Measurements from ENCODE around the gene MORN4.
"Not testable (repeated sequence)": the region's sequence is repeated elsewhere in the genome, so short reads cannot be mapped to it uniquely, and the experiment has no call there.

The MORN4 gene

DNA sequence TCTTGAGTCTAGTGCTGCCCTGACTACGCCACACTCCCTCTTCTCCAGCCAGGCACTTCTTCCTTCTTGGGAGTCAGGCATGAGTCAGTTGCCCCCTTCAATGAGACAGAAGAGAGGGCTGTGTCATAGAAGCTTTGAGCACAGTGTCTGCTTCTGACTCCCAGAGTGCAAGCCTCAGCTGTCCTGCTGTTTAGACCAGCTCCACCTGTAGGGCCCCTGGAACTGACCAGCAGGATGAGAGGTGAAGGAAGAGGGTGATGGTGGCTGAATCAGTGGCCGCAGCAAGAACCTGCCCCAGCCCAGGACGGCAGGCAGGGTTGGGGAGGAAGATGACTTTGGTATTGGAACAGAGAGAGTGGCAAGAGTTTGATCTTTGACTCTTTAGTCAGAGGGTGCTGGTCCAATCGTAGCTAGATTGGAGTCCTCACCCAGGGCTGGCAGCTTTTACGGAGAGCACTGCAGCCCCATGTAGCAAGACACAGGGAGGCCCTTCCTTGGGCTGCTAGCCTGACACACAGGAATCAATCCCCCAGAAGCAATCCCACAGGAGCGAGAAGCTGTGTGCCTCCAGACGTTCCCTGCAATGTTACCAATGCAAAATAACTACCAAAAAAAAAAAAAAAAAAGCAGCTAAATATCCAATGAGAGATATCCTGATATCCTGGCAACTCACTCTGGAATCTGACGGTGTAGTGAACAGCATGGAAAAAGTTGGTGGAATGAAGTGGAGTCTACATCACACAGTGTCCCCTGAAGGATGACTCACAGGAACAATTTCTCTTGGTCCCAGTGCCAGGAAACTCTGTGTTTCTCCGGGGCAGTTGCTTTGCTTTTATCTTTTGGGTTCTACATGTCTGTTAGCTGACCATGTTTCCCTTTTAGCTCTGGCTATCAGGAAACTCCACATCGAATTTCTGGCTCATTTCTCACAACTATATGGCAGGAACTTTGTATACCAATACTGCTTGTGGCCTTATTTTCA lies 36.9 kb downstream of the MORN4 start:
- DNase-seq = no peak

- DNase-seq = no peak
Observed at GRCh38 chr10:97593421-97593820, 39.9 kb downstream of the MORN4 start.

- no peak for DNase-seq
Observed at GRCh38 chr10:97590748-97591495, 42.4 kb downstream of the MORN4 start.

GRCh38 chr10:97590082-97590747 lies 43.1 kb downstream of the MORN4 start:
- no peak for DNase-seq

DNA sequence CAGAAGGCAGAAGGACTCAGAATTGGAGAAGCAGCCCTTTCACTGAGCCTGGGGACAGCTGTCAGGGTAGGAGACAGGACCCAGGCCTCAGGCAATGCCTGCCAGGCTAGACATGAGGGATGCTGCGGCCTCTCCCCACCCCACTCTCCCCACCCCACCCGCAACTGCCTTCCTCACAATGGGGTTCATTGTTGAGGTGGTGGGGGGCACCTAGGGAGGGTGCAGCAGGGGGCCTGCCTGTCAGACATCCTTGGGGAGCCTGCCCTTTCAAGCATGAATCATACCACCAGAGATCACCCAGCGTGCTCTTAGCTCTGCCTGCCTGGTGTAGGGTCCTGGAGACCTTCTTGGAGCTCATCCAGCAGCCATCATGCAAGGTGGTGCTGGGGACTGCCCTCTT lies 43.8 kb downstream of the MORN4 start, which contains the start of gene C10orf62:
TSS of gene C10orf62 (plus strand) at position 243 of the 400 bp plus-strand sequence. CDS start 177 bp downstream, outside the sequence.
- DNase-seq = no peak

DNA sequence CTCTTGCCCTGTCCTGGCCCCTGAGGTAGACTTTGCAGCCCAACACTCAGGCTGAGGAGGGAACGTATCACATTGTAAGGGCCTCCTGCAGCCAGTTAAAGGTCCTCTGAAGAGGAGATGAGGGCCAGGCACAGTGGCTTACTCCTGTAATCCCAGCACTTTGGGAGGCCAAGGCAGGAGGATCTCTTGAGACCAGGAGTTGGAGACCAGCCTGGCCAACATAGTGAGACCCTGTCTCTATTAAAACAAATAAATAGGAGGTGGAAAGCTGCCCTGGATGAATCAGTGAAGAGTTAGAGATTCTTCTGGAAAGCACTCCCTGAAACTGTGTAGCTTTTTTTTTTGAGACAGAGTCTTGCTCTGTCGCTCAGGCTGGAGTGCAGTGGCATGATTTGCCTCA lies 46.1 kb downstream of the MORN4 start:
- no peak for DNase-seq

GRCh38 chr10:97585439-97585811 lies 47.9 kb downstream of the MORN4 start:
- no peak for DNase-seq

GRCh38 chr10:97584798-97585438 lies 48.4 kb downstream of the MORN4 start:
- no peak for DNase-seq

GRCh38 chr10:97584060-97584797 lies 49.1 kb downstream of the MORN4 start, which contains the start of gene HOGA1:
TSS of gene HOGA1 (plus strand) at chr10:97584389. CDS start at chr10:97584704, 315 bp downstream.
- DNase-seq = no peak

- no peak for DNase-seq
Observed at GRCh38 chr10:97583476-97583875, 49.8 kb downstream of the MORN4 start.

DNA sequence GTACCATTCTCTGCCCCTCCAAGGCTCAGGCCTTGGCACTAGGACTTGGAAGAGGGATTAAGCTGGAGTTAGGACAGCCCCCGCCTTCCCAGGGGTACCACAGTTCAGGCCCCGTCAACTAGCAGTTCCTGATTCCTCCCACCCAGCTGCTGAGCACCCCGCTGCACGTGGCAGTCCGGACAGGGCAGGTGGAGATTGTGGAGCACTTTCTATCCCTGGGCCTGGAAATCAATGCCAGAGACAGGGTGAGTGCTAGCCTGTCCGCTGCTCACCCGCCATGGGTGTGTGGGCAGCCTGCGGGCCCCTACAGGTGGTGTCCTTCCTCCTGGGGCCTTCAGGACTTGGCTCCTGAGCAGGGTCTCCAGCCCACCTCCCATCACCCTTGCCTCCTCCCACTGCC lies 51.1 kb downstream of the MORN4 start:
- no peak for DNase-seq

GRCh38 chr10:97580421-97581367 lies 52.6 kb downstream of the MORN4 start:
- no peak for DNase-seq

DNA sequence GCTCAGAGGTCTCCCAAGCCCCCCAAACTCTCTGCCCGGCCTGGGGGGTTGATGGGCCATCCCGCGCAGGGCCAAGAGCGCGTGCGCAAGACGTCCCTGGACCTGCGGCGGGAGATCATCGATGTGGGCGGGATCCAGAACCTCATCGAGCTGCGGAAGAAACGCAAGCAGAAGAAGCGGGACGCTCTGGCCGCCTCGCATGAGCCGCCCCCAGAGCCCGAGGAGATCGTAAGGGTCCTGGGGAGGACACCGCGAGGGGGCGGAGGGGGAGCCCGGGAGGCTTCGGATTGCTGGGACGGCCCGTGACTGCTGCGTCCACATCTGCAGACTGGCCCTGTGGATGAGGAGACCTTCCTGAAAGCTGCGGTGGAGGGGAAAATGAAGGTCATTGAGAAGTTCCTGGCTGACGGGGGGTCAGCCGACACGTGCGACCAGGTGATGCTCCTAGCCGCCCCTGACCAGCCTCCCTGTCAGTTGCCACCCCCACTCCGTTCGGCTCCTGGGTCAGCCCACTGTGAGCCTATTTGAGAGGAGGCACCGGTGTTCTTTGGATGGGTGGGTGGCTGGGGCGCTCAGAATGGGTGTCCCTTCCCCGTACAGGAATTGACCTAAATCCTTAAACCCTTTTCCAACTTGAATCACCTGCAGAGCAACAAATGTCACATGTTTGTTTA lies 55.0 kb downstream of the MORN4 start:
- no peak for DNase-seq

DNA sequence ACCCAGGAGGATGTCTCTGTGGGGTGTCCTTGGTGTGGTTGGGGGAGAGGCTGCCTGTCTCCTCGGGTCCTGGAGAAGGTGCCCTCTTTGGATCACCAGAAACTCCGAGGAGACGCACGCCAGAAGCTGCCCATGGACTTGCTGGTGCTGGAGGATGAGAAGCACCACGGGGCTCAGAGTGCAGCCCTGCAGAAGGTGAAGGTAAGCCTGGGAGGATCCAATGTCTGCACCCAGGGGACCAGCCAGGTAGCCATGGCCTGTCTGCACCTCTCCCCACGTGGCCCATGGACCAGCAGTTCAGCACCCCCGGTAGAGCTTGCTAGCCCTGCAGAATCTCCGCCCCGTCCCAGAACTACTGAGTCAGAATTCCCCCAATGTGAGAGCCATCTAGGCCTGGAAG lies 55.6 kb downstream of the MORN4 start:
- DNase-seq = no peak

- DNase-seq = not testable (repeated sequence)
Observed at GRCh38 chr10:97576487-97576886, 56.8 kb downstream of the MORN4 start.

DNA sequence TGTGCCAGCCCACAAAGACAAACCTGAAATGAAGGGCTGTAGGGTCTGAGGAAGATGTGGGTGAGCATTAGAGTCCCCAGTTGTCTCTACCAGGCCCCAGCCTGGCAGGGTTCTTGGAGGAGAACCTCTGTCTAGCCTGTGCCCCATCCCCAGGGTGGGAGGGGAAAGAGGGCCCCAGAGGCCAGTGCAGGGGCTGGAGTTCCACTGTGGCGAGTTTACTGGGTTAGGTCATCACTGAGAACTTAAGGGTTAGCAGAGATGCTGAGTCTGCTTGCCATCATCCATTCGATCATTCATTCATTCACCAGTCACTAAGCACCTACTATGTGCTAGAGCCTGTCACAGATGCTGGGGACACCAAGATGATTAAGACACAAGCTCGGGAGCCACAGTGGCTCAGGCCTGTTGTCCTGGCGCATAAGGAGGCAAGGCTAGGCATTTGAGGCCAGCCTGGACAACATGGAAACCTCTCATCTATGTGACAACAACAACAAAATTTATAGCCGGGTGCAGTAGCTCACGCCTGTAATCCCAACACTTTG lies 58.1 kb downstream of the MORN4 start:
- no peak for DNase-seq

- DNase-seq = no peak
Observed at GRCh38 chr10:97574374-97575126, 58.8 kb downstream of the MORN4 start.

- no peak for DNase-seq
Observed at GRCh38 chr10:97573672-97574071, 59.6 kb downstream of the MORN4 start.

GRCh38 chr10:97573021-97573420 lies 60.3 kb downstream of the MORN4 start:
- DNase-seq = no peak

Data from stimulated activated CD8-positive, alpha-beta memory T cell treated with anti-CD3 and anti-CD28 coated beads, Interleukin-4, amount 100 ng/mL, for 48 hours (primary cell).